ENCODE data around the gene MAB21L3. TPM values are rescaled to one million over a fixed set of nuclear protein-coding genes. Genes with fewer than 3 reads are reported as not detected.
A peak's percentile ranks its signal among the peaks of the same experiment; 100 is the strongest.

The MAB21L3 gene
- total RNA-seq, 4 donors from 2014 or later, result under 0.01 to 0.17 (median 0.11) TPM; not detected in 1

GRCh38 chr1:116161877-116162390 is 50.7 kb downstream of the MAB21L3 start:
- Histone ChIP-seq H3K36me3 (no peaks in the 10 kb centered on the region), H3K27me3 (no peaks in the 10 kb centered on the region), H3K27ac (replicated peaks in 1 of 4) (no peak overlapping the region), H3K4me1 (peaks cover 14 to 27% (median 26%) of the 10 kb centered on the region in 4 donors), H3K4me3 (no peak overlapping the region), H3K9me3 (no peaks in the 10 kb centered on the region)
- DNase-seq (ENCODE audit: extremely low spot score), result peak; percentile 60
- intact Hi-C loops (cut with DNase I), result loop anchor here (10.0 kb wide), 1 partner anchor 213 kb away; the partner anchor contains the start of gene ATP1A1
- TF ChIP-seq CTCF (IDR thresholded peaks at IDR 0.05), result no peak
- TF ChIP-seq POLR2A (IDR thresholded peaks at IDR 0.05; ENCODE audit: low read depth), result no peak
- no peak for TF ChIP-seq EP300 (IDR thresholded peaks at IDR 0.05)
- TF ChIP-seq POLR2AphosphoS5 (IDR thresholded peaks at IDR 0.05), result no peak

DNA sequence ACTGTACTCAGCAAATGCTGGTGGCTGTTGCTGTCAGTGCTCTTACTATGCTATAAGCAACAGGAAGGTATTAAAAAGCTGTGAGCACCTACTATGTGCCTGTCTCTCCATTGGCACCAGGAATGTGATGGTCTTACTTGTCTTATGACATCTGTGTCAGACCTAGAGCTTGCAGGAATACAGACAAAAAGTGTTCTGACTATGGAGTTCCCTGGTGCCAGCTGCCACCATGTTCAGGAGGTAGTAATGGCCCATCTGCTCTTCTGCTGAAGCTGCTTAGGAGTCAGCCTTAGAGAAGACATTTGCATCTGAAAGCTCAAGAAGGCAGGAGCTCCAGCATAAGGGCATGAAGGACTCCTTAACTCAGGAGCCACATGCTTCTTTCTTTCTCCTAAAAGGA is 52.3 kb downstream of the MAB21L3 start:
- Histone ChIP-seq H3K27ac (replicated peaks in 1 of 4) (peak overlapping the region in 1 of 4 donors; percentile 70), H3K36me3 (no peaks in the 10 kb centered on the region), H3K9me3 (no peaks in the 10 kb centered on the region), H3K4me3 (no peak overlapping the region), H3K27me3 (no peaks in the 10 kb centered on the region), H3K4me1 (peaks cover 30 to 42% (median 39%) of the 10 kb centered on the region in 4 donors)
- TF ChIP-seq POLR2AphosphoS5 (IDR thresholded peaks at IDR 0.05) (no peak), POLR2A (IDR thresholded peaks at IDR 0.05; ENCODE audit: low read depth) (no peak), EP300 (IDR thresholded peaks at IDR 0.05) (no peak), CTCF (IDR thresholded peaks at IDR 0.05) (no peak)
- DNase-seq (ENCODE audit: extremely low spot score), result peak; percentile 66
- intact Hi-C loops (cut with DNase I), result loop anchor here (10.0 kb wide), 1 partner anchor 211 kb away; the partner anchor contains the start of gene ATP1A1

- intact Hi-C loops (cut with DNase I), result loop anchor here (10.0 kb wide), 1 partner anchor 211 kb away; the partner anchor contains the start of gene ATP1A1
- Histone ChIP-seq H3K27ac (replicated peaks in 1 of 4) (peak overlapping the region; percentile 16 to 70 (median 52)), H3K4me3 (no peak overlapping the region), H3K27me3 (no peaks in the 10 kb centered on the region), H3K9me3 (no peaks in the 10 kb centered on the region), H3K4me1 (peaks cover 34 to 47% (median 44%) of the 10 kb centered on the region in 4 donors), H3K36me3 (no peaks in the 10 kb centered on the region)
- TF ChIP-seq POLR2A (IDR thresholded peaks at IDR 0.05; ENCODE audit: low read depth), result no peak
- no peak for TF ChIP-seq EP300 (IDR thresholded peaks at IDR 0.05)
- TF ChIP-seq POLR2AphosphoS5 (IDR thresholded peaks at IDR 0.05), result no peak
- WGBS, result 50% methylated on average over 2 of the region's 2 CpGs
- peak; percentile 89 for DNase-seq (ENCODE audit: extremely low spot score)
Observed at GRCh38 chr1:116164150-116164549, 53.0 kb downstream of the MAB21L3 start.

GRCh38 chr1:116164604-116165368 is 53.6 kb downstream of the MAB21L3 start:
- Histone ChIP-seq H3K4me1 (peaks cover 34 to 47% (median 44%) of the 10 kb centered on the region in 4 donors), H3K27ac (replicated peaks in 1 of 4) (peak overlapping the region; percentile 43 to 70 (median 52)), H3K36me3 (no peaks in the 10 kb centered on the region), H3K27me3 (no peaks in the 10 kb centered on the region), H3K9me3 (no peaks in the 10 kb centered on the region), H3K4me3 (no peak overlapping the region)
- intact Hi-C loops (cut with DNase I), result loop anchor here (10.0 kb wide), 1 partner anchor 210 kb away; the partner anchor contains the start of gene ATP1A1
- peak; percentile 88 for DNase-seq (ENCODE audit: extremely low spot score)
- TF ChIP-seq CTCF (IDR thresholded peaks at IDR 0.05), result no peak
- TF ChIP-seq POLR2AphosphoS5 (IDR thresholded peaks at IDR 0.05), result no peak
- no peak for TF ChIP-seq EP300 (IDR thresholded peaks at IDR 0.05)
- TF ChIP-seq POLR2A (IDR thresholded peaks at IDR 0.05; ENCODE audit: low read depth), result no peak
- 49% methylated on average over 4 of the region's 4 CpGs for WGBS

GRCh38 chr1:116165572-116165971 is 54.4 kb downstream of the MAB21L3 start:
- no peak for TF ChIP-seq EP300 (IDR thresholded peaks at IDR 0.05)
- TF ChIP-seq POLR2AphosphoS5 (IDR thresholded peaks at IDR 0.05), result no peak
- no peak for TF ChIP-seq CTCF (IDR thresholded peaks at IDR 0.05)
- TF ChIP-seq POLR2A (IDR thresholded peaks at IDR 0.05; ENCODE audit: low read depth), result no peak
- H3K36me3 ChIP-seq, result no peaks in the 10 kb centered on the region
- intact Hi-C loops (cut with DNase I), result loop anchor here (10.0 kb wide), 1 partner anchor 209 kb away; the partner anchor contains the start of gene ATP1A1
- peak; percentile 92 for DNase-seq (ENCODE audit: extremely low spot score)
- peaks cover 34 to 47% (median 44%) of the 10 kb centered on the region in 4 donors for H3K4me1 ChIP-seq
- no peaks in the 10 kb centered on the region for H3K9me3 ChIP-seq
- H3K27me3 ChIP-seq, result no peaks in the 10 kb centered on the region
- H3K4me3 ChIP-seq, result no peak overlapping the region
- 86% methylated on average over 9 of the region's 9 CpGs for WGBS
- peak overlapping the region; percentile 43 to 70 (median 52) for H3K27ac ChIP-seq (replicated peaks in 1 of 4)

Data from esophagus muscularis mucosa (tissue), 4 donors.